ENCODE data around the gene PLEKHJ1.

DNA sequence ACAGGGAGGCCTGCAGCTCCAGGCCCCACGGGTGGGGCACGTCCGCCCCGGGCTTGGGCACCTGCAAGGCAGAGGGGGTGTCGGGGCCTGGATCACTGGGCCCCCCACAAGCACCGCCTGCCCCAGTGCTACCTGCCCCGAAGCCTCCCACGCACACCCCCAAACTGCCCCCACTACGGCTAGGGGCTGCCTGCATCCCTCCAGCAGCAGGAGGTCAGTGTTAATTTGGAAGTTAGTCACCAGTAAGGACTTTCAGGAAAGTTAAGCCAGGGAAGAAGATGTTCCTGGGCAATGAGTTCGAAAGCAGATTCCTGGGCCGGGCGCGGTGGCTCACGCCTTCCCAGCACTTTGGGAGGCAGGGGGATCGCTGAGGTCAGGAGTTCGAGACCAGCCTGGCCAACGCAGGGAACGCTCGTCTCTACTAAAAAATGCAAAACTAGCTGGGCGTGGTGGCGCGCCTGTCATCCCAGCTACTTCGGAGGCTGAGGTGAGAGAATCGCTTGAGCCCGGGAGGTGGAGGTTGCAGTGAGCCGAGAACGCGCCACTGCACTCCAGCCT lies 40.4 kb upstream of the PLEKHJ1 start:
- TF ChIP-seq, protein P1, sequence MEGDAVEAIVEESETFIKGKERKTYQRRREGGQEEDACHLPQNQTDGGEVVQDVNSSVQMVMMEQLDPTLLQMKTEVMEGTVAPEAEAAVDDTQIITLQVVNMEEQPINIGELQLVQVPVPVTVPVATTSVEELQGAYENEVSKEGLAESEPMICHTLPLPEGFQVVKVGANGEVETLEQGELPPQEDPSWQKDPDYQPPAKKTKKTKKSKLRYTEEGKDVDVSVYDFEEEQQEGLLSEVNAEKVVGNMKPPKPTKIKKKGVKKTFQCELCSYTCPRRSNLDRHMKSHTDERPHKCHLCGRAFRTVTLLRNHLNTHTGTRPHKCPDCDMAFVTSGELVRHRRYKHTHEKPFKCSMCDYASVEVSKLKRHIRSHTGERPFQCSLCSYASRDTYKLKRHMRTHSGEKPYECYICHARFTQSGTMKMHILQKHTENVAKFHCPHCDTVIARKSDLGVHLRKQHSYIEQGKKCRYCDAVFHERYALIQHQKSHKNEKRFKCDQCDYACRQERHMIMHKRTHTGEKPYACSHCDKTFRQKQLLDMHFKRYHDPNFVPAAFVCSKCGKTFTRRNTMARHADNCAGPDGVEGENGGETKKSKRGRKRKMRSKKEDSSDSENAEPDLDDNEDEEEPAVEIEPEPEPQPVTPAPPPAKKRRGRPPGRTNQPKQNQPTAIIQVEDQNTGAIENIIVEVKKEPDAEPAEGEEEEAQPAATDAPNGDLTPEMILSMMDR (conservative IDR thresholded peaks at IDR 0.05; ENCODE audit: low read length), result no peak
- no peak for TF ChIP-seq EZH2phosphoT487 (IDR thresholded peaks at IDR 0.05; ENCODE audit: borderline replicate concordance)

All from Loucy (cell line).